Measurements from ENCODE around the gene VAV1. TPM values are rescaled to one million over a fixed set of nuclear protein-coding genes. Genes with fewer than 3 reads are reported as not detected.
"Not testable (repeated sequence)": the region's sequence is repeated elsewhere in the genome, so short reads cannot be mapped to it uniquely, and the experiment has no call there.

The VAV1 gene
- total RNA-seq, 2 experiments from 2014 or later: 122 to 125 TPM

DNA sequence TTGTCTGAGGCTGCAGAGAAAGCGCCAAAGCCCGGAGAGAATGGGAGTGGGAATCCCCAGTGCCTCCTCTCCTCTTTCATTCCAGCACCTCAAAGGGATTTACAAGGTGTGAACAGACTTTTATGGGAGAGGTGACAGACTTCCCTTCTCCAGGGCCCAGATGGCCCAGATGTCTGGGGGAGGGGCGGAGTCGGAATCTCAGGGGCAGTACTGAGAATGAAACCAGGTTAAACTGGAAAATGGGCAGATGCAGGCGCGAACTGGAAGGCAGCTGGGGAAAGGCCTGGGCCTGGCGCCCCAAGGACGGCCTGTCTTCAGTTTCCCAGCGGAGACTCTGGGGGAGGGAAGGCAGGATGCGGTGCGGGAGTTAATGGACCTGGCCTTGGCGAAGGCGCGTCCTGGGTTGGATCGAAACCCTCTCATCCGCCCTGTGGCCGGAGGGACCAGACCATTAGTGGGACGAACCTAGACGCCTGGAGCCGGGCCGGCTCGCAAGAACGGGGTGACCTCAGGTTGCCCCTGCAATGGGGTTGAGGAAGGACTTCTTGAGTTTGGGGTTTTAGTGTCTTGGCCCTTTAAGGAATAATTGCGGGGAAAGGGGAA lies 33.6 kb upstream of the VAV1 start:
- H3K36me3 Mint-ChIP-seq (ENCODE audit: low read depth): peaks cover 29% of the 10 kb centered on the region
- ATAC-seq (no peak), DNase-seq (peak; percentile 47)
- POLR2A ChIA-PET: interaction anchor here (0.6 to 3.6 kb wide), 6 partner anchors 28 to 535 kb away, joined by 3 to 20 read pairs (median 6); partner anchors contain the start of genes SH2D3A and VAV1
- no peaks in the 10 kb centered on the region for H3K27me3 Mint-ChIP-seq (ENCODE audit: low read depth)
- H3K4me1 Mint-ChIP-seq (ENCODE audit: low read depth): peaks cover 38% of the 10 kb centered on the region
- CTCF ChIA-PET: interaction anchor here (0.7 to 4.0 kb wide), 22 partner anchors 9 to 330 kb away, joined by 3 to 130 read pairs (median 6); partner anchors contain the start of genes SH2D3A, VAV1 and ZNF557
- H3K4me3 Mint-ChIP-seq: peak overlapping the region; percentile 98
- peak overlapping the region; percentile 100 for H3K27ac Mint-ChIP-seq
- no peaks in the 10 kb centered on the region for H3K9me3 Mint-ChIP-seq (ENCODE audit: insufficient read depth)

DNA sequence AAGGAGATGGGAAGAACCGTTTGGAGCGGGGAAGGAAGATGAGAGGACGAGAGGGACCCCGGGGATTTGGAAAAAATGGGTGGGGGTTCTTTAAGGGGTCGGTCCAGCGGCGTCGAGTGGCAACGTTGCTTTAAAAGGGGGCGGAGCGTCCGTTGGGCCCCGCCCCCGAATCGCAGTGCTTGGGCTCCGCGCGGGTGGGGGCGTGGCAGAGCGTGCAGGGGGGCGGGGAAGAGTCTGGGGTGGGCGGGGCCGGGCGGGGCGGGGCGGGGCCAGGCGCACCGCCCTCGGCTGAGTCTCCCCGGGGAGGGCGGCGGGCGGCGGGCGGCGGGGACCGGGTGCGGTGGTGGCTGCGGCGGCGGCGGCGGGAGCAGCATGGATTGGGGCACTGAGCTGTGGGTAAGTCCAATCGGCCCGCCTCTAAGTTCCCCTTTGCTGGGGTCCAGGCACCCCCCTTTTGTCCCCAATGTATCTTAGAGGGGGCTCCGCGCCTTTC lies 33.1 kb upstream of the VAV1 start, which contains the start of gene TRIP10:
Gene TRIP10, plus strand, starts transcription at position 291 of the 493 bp plus-strand sequence. Its CDS starts 82 bp downstream, at position 373.
- H3K27ac Mint-ChIP-seq: peak within 1 kb of the TSS; percentile 100
- DNase-seq (peak; percentile 86), ATAC-seq (peak; percentile 4)
- H3K36me3 Mint-ChIP-seq (ENCODE audit: low read depth): peaks cover 28% of the 10 kb centered on the region
- no peaks in the 10 kb centered on the region for H3K27me3 Mint-ChIP-seq (ENCODE audit: low read depth)
- H3K4me3 Mint-ChIP-seq: peak within 1 kb of the TSS; percentile 98
- peaks cover 38% of the 10 kb centered on the region for H3K4me1 Mint-ChIP-seq (ENCODE audit: low read depth)
- H3K9me3 Mint-ChIP-seq (ENCODE audit: insufficient read depth): no peaks in the 10 kb centered on the region
- POLR2A ChIA-PET: interaction anchor here (1.4 kb wide), 1 partner anchor 33 kb away, joined by 8 read pairs; the partner anchor contains the start of gene VAV1
- CTCF ChIA-PET: interaction anchor here (0.8 to 4.0 kb wide), 8 partner anchors 9 to 330 kb away, joined by 3 to 130 read pairs (median 6); partner anchors contain the start of genes SH2D3A, VAV1 and ZNF557

DNA sequence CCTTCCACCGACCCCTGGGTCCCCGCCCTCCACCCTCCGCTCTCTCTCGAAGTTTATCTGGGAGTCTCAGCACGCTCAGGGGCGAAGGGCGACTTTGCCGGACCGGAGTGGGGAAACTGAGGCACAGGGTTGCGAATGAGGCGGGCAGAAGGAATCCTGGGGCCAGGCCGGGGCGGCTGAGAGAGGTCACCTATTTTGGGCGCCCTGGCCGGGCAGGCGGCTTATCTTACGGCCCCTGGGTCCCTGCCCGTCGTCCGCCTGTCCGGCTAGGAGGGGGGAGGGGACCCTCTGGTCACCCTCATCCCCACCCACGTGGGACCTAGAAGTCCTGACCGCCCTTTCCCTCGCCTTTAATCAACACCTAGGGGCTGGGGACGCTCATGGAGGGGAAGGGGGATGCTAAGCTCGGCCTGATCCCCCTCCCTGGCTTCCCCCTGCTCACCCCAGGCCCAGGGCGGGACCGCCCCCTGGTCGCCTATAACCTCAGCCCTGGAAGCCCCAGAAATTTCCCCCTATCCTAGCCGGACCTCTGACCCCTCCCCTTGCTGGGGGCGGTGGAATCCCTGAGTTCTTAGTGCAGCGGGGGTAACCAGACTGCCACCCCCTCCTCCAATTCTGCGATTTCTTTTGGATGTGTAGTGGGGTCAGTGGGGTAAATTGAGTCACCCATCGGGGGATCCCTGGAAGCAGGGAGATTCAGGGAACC lies 32.5 kb upstream of the VAV1 start:
- DNase-seq: no peak
- H3K27ac Mint-ChIP-seq: peak overlapping the region; percentile 39
- POLR2A ChIA-PET: no interaction called here
- no peaks in the 10 kb centered on the region for H3K9me3 Mint-ChIP-seq (ENCODE audit: insufficient read depth)
- H3K27me3 Mint-ChIP-seq (ENCODE audit: low read depth): no peaks in the 10 kb centered on the region
- peak overlapping the region; percentile 81 for H3K4me3 Mint-ChIP-seq
- ATAC-seq: no peak
- H3K36me3 Mint-ChIP-seq (ENCODE audit: low read depth): peaks cover 28% of the 10 kb centered on the region
- H3K4me1 Mint-ChIP-seq (ENCODE audit: low read depth): peaks cover 36% of the 10 kb centered on the region
- CTCF ChIA-PET: no interaction called here

DNA sequence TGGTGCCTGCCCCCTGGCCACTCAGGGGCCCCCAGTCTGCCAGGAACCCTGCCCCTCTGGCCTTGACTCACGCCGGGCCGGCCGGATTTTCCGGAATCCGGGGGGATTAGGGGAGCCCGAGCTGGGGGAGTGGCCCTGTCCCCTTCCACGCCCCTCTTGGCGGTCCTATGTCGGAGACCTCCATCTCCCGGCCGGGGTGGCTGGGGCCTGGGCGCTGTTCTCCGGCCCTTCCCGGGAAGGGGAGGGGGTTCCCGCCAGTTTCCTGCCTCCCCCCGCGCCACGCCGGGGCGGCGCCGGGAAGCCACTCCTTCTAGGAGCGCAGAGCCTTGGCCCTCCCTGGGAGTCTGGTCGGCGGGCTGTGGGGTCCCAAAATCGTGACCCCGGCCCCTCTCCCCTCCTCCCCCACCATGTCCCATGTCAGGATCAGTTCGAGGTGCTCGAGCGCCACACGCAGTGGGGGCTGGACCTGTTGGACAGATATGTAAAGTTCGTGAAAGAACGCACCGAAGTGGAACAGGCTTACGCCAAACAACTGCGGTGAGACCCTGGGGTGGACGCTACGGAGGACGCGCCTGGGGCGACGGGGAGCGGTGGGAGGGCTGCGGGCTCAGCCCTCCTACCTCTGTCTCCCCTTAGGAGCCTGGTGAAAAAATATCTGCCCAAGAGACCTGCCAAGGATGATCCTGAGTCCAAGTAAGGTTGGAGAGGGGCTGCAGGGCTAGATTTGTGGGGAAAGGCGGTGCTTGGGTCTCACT lies 31.7 kb upstream of the VAV1 start:
- Mint-ChIP-seq H3K4me3 (peak overlapping the region; percentile 81), H3K36me3 (ENCODE audit: low read depth) (peaks cover 25% of the 10 kb centered on the region), H3K27me3 (ENCODE audit: low read depth) (no peaks in the 10 kb centered on the region), H3K27ac (no peak overlapping the region), H3K4me1 (ENCODE audit: low read depth) (peaks cover 30% of the 10 kb centered on the region), H3K9me3 (ENCODE audit: insufficient read depth) (no peaks in the 10 kb centered on the region)
- ATAC-seq (no peak), DNase-seq (no peak)
- CTCF ChIA-PET: no interaction called here
- POLR2A ChIA-PET: no interaction called here

DNA sequence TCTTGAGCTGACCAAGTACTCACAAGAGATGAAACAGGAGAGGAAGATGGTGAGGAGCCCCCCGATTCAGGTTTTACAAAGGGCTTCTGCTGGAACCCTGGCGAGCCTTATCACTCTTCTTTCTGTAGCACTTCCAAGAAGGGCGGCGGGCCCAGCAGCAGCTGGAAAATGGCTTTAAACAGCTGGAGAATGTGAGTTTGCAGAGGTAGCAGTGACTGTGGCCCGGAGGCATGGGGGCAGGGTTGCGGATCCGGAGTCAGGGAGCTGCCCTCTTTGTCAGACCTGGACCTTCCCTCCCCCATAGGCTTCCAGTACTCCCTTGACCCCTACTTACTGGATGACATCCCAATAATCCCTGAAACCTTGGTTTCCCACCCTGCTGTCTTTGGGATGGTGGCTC lies 29.4 kb upstream of the VAV1 start:
- H3K36me3 Mint-ChIP-seq (ENCODE audit: low read depth): peaks cover 27% of the 10 kb centered on the region
- H3K27ac Mint-ChIP-seq: no peak overlapping the region
- H3K4me1 Mint-ChIP-seq (ENCODE audit: low read depth): peaks cover 19% of the 10 kb centered on the region
- H3K4me3 Mint-ChIP-seq: no peak overlapping the region
- H3K27me3 Mint-ChIP-seq (ENCODE audit: low read depth): no peaks in the 10 kb centered on the region
- CTCF ChIA-PET: interaction anchor here (1.0 kb wide), 1 partner anchor 88 kb away, joined by 3 read pairs; no protein-coding TSS in a partner anchor
- ATAC-seq: no peak
- POLR2A ChIA-PET: interaction anchor here (0.6 kb wide), 1 partner anchor 18 kb away, joined by 3 read pairs; no protein-coding TSS in a partner anchor
- no peaks in the 10 kb centered on the region for H3K9me3 Mint-ChIP-seq (ENCODE audit: insufficient read depth)
- DNase-seq: no peak

DNA sequence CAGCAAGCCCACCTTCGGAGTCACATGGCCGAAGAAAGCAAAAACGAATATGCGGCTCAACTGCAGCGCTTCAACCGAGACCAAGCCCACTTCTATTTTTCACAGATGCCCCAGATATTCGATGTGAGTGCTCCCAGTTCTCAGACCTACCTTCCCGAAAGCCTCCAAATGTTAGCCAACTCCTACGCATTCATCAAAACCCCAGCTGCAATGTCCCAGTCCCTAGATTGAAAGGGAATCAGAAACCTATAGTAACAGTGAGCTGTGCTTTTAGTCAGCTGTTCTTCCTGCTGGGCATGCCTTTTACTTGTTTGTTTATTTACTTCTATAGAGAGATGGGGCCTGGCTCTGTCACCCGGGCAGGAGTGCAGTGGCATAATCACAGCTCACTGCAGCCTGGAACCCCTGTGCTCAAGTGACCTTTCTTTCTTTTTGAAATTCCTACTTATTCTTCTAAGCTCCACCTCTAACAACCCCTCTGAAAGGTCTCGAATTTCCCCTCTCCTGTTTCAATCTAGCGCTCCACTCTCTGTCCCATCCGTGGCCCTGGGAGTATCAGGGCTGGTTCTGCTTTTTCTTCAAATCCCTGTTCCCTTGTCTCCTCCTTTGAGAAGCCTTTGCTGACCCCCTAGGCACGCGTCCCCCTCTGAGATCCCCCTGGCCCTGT lies 28.7 kb upstream of the VAV1 start:
- POLR2A ChIA-PET: no interaction called here
- no peak for ATAC-seq
- H3K27ac Mint-ChIP-seq: peak overlapping the region; percentile 14
- peaks cover 33% of the 10 kb centered on the region for H3K36me3 Mint-ChIP-seq (ENCODE audit: low read depth)
- peaks cover 11% of the 10 kb centered on the region for H3K4me1 Mint-ChIP-seq (ENCODE audit: low read depth)
- CTCF ChIA-PET: interaction anchor here (0.6 to 1.0 kb wide), 2 partner anchors 89 to 119 kb away, joined by 3 to 4 read pairs; no protein-coding TSS in a partner anchor
- H3K4me3 Mint-ChIP-seq: no peak overlapping the region
- DNase-seq: no peak
- H3K9me3 Mint-ChIP-seq (ENCODE audit: insufficient read depth): no peaks in the 10 kb centered on the region
- no peaks in the 10 kb centered on the region for H3K27me3 Mint-ChIP-seq (ENCODE audit: low read depth)

DNA sequence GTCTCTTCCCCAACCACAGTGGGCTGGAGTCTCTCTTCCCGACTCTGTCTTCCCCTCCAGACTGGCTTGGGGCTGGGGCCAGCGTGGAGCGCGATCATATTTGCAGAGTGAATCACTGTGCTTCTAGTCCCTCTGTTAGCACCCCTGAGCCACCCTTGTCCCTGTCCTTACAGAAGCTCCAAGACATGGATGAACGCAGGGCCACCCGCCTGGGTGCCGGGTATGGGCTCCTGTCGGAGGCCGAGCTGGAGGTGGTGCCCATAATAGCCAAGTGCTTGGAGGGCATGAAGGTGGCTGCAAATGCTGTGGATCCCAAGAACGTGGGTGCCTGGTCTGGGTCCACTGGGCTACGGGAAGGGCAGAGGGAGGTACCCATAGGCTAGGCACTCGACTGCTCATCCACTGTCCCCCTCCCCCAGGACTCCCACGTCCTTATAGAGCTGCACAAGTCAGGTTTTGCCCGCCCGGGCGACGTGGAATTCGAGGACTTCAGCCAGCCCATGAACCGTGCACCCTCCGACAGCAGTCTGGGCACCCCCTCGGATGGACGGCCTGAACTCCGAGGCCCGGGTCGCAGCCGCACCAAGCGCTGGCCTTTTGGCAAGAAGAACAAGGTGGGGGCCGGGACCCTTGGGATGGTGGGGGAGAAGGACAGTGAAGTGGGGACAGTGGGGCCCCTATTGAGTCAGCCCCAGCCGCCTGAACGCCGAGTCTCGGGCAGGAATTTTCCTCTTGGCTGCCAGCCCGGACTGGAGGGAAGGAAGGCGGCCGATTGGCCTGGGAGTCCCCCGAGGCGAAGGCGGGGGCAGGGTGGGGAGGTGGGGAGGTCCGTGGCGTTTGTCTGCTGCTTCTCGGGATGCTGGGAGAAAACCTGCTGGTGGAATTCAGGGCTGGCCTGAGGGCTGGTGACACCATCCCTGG lies 27.9 kb upstream of the VAV1 start:
- H3K27me3 Mint-ChIP-seq (ENCODE audit: low read depth): no peaks in the 10 kb centered on the region
- POLR2A ChIA-PET: interaction anchor here (0.6 kb wide), 1 partner anchor 1122 kb away, joined by 3 read pairs; the partner anchor contains the start of gene SAFB2
- no peak for DNase-seq
- no peak overlapping the region for H3K27ac Mint-ChIP-seq
- H3K9me3 Mint-ChIP-seq (ENCODE audit: insufficient read depth): no peaks in the 10 kb centered on the region
- H3K36me3 Mint-ChIP-seq (ENCODE audit: low read depth): peaks cover 35% of the 10 kb centered on the region
- CTCF ChIA-PET: no interaction called here
- H3K4me1 Mint-ChIP-seq (ENCODE audit: low read depth): peaks cover 6% of the 10 kb centered on the region
- ATAC-seq: no peak
- H3K4me3 Mint-ChIP-seq: no peak overlapping the region

DNA sequence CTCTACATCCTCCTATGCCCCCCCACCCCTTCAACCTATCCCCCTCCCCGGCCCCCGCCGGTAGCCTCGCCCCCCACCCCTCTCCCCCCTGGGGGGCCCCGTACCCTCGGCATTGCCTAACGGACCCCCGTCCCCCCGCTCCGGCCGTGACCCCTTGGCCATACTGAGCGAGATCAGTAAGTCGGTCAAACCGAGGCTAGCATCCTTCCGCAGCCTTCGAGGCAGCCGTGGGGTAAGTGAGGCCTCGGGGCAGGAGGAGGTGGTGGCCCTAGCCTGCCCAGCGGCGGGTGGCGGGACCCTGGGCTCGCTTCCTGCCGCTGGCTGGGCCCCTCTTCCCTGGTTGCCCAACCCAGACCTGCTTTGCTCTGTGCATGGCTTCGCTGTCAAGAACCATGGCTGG lies 26.5 kb upstream of the VAV1 start:
- ATAC-seq: no peak
- Mint-ChIP-seq H3K27me3 (ENCODE audit: low read depth) (no peaks in the 10 kb centered on the region), H3K27ac (no peak overlapping the region), H3K4me1 (ENCODE audit: low read depth) (peaks cover 3% of the 10 kb centered on the region), H3K4me3 (no peak overlapping the region), H3K36me3 (ENCODE audit: low read depth) (peaks cover 38% of the 10 kb centered on the region), H3K9me3 (ENCODE audit: insufficient read depth) (no peaks in the 10 kb centered on the region)
- DNase-seq: no peak
- ChIA-PET POLR2A (no interaction called here), CTCF (interaction anchor here (1.0 kb wide), 1 partner anchor 118 kb away, joined by 4 read pairs; no protein-coding TSS in a partner anchor)

DNA sequence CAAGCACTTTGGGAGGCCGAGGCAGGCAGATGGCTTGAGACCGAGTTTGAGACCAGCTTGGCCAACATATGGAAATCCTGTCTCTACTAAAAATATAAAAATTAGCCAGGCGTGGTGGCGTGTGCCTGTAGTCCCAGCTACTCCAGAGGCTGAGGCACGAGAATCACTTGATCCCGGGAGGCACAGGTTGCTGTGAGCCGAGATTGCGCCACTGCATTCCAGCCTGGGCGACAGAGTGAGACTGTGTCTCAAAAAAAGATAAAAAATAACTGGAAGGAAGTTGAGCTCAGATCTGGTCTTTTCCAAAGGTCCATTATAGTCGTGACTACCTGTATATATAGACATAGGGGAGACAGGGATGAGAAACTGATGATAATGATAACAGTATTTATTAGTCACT lies 24.0 kb upstream of the VAV1 start:
- ATAC-seq; H3K4me1 Mint-ChIP-seq (ENCODE audit: low read depth); H3K4me3 Mint-ChIP-seq; DNase-seq; H3K9me3 Mint-ChIP-seq (ENCODE audit: insufficient read depth); H3K27ac Mint-ChIP-seq; H3K27me3 Mint-ChIP-seq (ENCODE audit: low read depth); POLR2A ChIA-PET: not testable (repeated sequence)
- CTCF ChIA-PET: interaction anchor here (0.8 to 1.6 kb wide), 5 partner anchors 10 to 115 kb away, joined by 3 to 4 read pairs (median 3); partner anchors contain the start of gene GPR108
- H3K36me3 Mint-ChIP-seq (ENCODE audit: low read depth): peaks cover 49% of the 10 kb centered on the region

DNA sequence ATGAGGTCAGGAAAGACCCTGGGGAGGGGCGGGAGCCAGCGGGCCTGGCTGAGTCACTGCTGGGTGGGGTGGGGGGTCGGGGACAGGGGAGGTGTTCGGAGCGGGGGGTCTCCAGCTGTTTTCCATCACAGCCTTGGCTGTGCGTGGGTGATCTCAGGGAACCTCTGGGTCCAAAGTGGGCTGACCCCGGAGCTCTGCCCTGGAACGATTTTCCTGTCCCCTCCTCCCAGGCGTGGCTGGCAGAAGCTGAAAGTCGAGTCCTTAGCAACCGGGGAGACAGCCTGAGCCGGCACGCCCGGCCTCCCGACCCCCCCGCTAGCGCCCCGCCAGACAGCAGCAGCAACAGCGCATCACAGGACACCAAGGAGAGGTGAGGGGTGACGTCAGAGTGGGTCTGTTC lies 22.4 kb upstream of the VAV1 start:
- peaks cover 53% of the 10 kb centered on the region for H3K36me3 Mint-ChIP-seq (ENCODE audit: low read depth)
- POLR2A ChIA-PET: no interaction called here
- H3K27me3 Mint-ChIP-seq (ENCODE audit: low read depth): no peaks in the 10 kb centered on the region
- no peak overlapping the region for H3K27ac Mint-ChIP-seq
- H3K9me3 Mint-ChIP-seq (ENCODE audit: insufficient read depth): no peaks in the 10 kb centered on the region
- CTCF ChIA-PET: no interaction called here
- peaks cover 10% of the 10 kb centered on the region for H3K4me1 Mint-ChIP-seq (ENCODE audit: low read depth)
- no peak for ATAC-seq
- no peak overlapping the region for H3K4me3 Mint-ChIP-seq
- DNase-seq: no peak

Measured in activated CD8-positive, alpha-beta T cell treated with anti-CD3 and anti-CD28 coated beads, Interleukin-2, amount 10 ng/mL, durations not matched to agents 7 days and 5 days (primary cell).